H7 (cell line): ENCODE results near the gene USP25. TPM values are rescaled to one million over a fixed set of nuclear protein-coding genes. Genes with fewer than 3 reads are reported as not detected.

Experiments used
- DNase-seq: peaks from one replicate; pipeline ENCODE4 v3.0.0; 2012
- H3K27me3 ChIP-seq: 2 replicates; pipeline ENCODE4 v1.6.0; 2011; ENCODE audit warnings: mild to moderate bottlenecking, low read length; ENCODE audit not compliant: control insufficient read depth, insufficient read depth
- H3K36me3 ChIP-seq: replicated peaks from 2 replicates; pipeline ENCODE4 v1.5.1; 2011; ENCODE audit warnings: low read length; ENCODE audit not compliant: control insufficient read depth, insufficient read depth
- H3K4me3 ChIP-seq: 2 replicates; pipeline ENCODE4 v1.5.1; 2011; ENCODE audit warnings: low read depth, mild to moderate bottlenecking, control low read depth, low read length, moderate library complexity; ENCODE audit not compliant: insufficient read depth
- total RNA-seq: library from RNA; depleted of rRNA; stranded (reverse); fragments of >200 nt; shearing (Covaris generic); gene quantifications from 2 replicates; pipeline ENCODE4 v1.2.3, GENCODE V29; 2014

Gene USP25
- total RNA-seq, 1 experiment from 2014 or later, result 27.5 TPM

GRCh38 chr21:15743593-15743992, 13.8 kb downstream of the USP25 start:
- H3K36me3 ChIP-seq, result no peaks in the 10 kb centered on the region; the same call in 1 of the 2 replicates
- DNase-seq, result no peak
- no peaks in the 10 kb centered on the region for H3K27me3 ChIP-seq
- no peak overlapping the region for H3K4me3 ChIP-seq

GRCh38 chr21:15744926-15745325, 15.1 kb downstream of the USP25 start:
- DNase-seq, result peak; percentile 38
- no peaks in the 10 kb centered on the region; the same call in 1 of the 2 replicates for H3K36me3 ChIP-seq
- no peak overlapping the region for H3K4me3 ChIP-seq
- no peaks in the 10 kb centered on the region for H3K27me3 ChIP-seq

- Histone ChIP-seq H3K27me3 (no peaks in the 10 kb centered on the region), H3K4me3 (no peak overlapping the region), H3K36me3 (no peaks in the 10 kb centered on the region)
- DNase-seq, result no peak
Measured at GRCh38 chr21:15748586-15748985, 18.8 kb downstream of the USP25 start.

- H3K36me3 ChIP-seq, result no peaks in the 10 kb centered on the region
- H3K27me3 ChIP-seq, result no peaks in the 10 kb centered on the region
- no peak overlapping the region for H3K4me3 ChIP-seq
- no peak for DNase-seq
Measured at GRCh38 chr21:15749082-15749860, 19.5 kb downstream of the USP25 start.

- Histone ChIP-seq H3K36me3 (no peaks in the 10 kb centered on the region), H3K4me3 (no peak overlapping the region), H3K27me3 (no peaks in the 10 kb centered on the region)
- DNase-seq, result no peak
Measured at GRCh38 chr21:15749861-15750159, 20.0 kb downstream of the USP25 start.

- Histone ChIP-seq H3K36me3 (no peaks in the 10 kb centered on the region), H3K27me3 (no peaks in the 10 kb centered on the region), H3K4me3 (no peak overlapping the region)
- no peak for DNase-seq
Measured at GRCh38 chr21:15751037-15751436, 21.3 kb downstream of the USP25 start.

- no peak overlapping the region for H3K4me3 ChIP-seq
- DNase-seq, result no peak
- no peaks in the 10 kb centered on the region for H3K36me3 ChIP-seq
- H3K27me3 ChIP-seq, result no peaks in the 10 kb centered on the region
Measured at GRCh38 chr21:15751546-15751945, 21.8 kb downstream of the USP25 start.

GRCh38 chr21:15752763-15753407, 23.1 kb downstream of the USP25 start:
- no peaks in the 10 kb centered on the region for H3K27me3 ChIP-seq
- H3K36me3 ChIP-seq, result no peaks in the 10 kb centered on the region
- no peak overlapping the region for H3K4me3 ChIP-seq
- peak; percentile 71 for DNase-seq

- Histone ChIP-seq H3K36me3 (no peaks in the 10 kb centered on the region), H3K4me3 (no peak overlapping the region), H3K27me3 (no peaks in the 10 kb centered on the region)
- no peak for DNase-seq
Measured at GRCh38 chr21:15753741-15754140, 24.0 kb downstream of the USP25 start.

- no peak for DNase-seq
- no peak overlapping the region for H3K4me3 ChIP-seq
- no peaks in the 10 kb centered on the region for H3K27me3 ChIP-seq
- no peaks in the 10 kb centered on the region for H3K36me3 ChIP-seq
Measured at GRCh38 chr21:15754640-15755039, 24.9 kb downstream of the USP25 start.

GRCh38 chr21:15755125-15755524, 25.3 kb downstream of the USP25 start:
- H3K4me3 ChIP-seq, result no peak overlapping the region
- no peak for DNase-seq
- H3K36me3 ChIP-seq, result no peaks in the 10 kb centered on the region
- H3K27me3 ChIP-seq, result no peaks in the 10 kb centered on the region

- Histone ChIP-seq H3K27me3 (no peaks in the 10 kb centered on the region), H3K36me3 (no peaks in the 10 kb centered on the region), H3K4me3 (no peak overlapping the region)
- DNase-seq, result no peak
Measured at GRCh38 chr21:15759469-15759868, 29.7 kb downstream of the USP25 start.

- Histone ChIP-seq H3K27me3 (no peaks in the 10 kb centered on the region), H3K4me3 (no peak overlapping the region), H3K36me3 (no peaks in the 10 kb centered on the region)
- DNase-seq, result no peak
Measured at GRCh38 chr21:15761507-15762100, 31.8 kb downstream of the USP25 start.

- H3K4me3 ChIP-seq, result no peak overlapping the region
- no peak for DNase-seq
- no peaks in the 10 kb centered on the region for H3K36me3 ChIP-seq
- H3K27me3 ChIP-seq, result no peaks in the 10 kb centered on the region
Measured at GRCh38 chr21:15763359-15763758, 33.6 kb downstream of the USP25 start.

GRCh38 chr21:15764878-15765277, 35.1 kb downstream of the USP25 start:
- Histone ChIP-seq H3K27me3 (no peaks in the 10 kb centered on the region), H3K36me3 (no peaks in the 10 kb centered on the region), H3K4me3 (no peak overlapping the region)
- DNase-seq, result no peak
